C4-2B (cell line): ENCODE data around the gene THAP7.

ENCODE experiments used
- H3K27ac ChIP-seq: fragments of 450-650 bp; 2 replicates; pipeline ENCODE4 v1.5.1; 2017
- CTCF ChIP-seq: fragments of 450-650 bp; conservative IDR thresholded peaks from 2 replicates; pipeline ENCODE4 v1.5.1; 2017; ENCODE audit warnings: mild to moderate bottlenecking
- ZFX ChIP-seq: fragments of 450-650 bp; IDR thresholded peaks from 2 replicates; pipeline ENCODE4 v1.6.1; 2017

Gene THAP7

DNA sequence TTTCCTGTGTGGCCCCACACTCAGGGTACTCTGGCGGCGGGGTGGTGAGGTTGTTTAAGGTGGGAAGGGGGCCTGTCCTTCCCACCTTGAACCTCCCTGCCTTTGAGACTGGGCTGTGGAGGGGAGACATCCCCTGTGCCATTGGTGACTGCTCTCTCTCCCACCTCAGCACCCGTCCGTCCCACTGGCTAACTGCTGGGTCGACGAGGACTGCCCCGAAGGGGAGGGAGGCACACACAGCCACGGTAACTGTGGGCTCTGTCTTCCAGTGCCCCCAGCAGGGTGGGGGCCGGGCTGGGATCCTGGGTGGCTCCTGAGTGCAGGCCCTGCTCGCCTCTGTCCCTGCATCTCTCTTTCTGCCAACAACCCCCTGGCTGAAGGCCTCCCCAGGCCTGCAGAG lies 20.6 kb upstream of the THAP7 start:
- no peak overlapping the region for H3K27ac ChIP-seq
- no peak for TF ChIP-seq ZFX
- no peak for TF ChIP-seq CTCF

DNA sequence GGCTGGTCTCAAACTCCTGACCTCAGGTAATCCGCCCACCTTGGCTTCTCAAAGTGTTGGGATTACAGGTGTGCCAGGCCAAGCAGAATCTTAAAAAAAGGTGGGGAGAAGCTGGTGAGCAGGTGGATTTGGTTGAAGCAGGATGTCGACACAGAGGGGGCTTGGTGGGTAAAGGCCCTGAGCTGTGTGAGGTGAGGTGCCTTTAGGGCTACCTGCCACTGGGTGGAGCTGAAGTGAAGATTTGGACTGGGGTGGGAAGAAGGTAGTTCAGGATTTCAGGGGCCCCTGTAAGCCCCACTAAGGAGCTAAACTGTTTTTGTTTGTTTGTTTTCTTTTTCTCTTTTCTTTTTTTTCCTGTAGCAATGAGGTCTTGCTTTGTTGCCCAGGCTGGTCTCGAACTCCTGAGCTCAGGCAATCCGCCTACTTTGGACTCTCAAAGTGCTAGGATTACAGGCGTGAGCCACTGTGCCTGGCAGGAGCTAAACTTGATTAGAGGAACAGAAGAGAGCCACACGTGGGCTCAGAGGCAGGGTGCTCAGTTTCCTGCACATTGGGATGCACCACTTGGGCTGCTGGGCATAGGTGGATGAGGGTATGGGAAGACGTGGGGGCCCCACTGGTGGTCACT lies 19.0 kb upstream of the THAP7 start:
- TF ChIP-seq CTCF (no peak; the same call in 1 of the 2 replicates), ZFX (no peak)
- no peak overlapping the region for H3K27ac ChIP-seq

- no peak for TF ChIP-seq ZFX
- TF ChIP-seq CTCF, result no peak
Observed at GRCh38 chr22:21018314-21018713, 16.4 kb upstream of the THAP7 start.

DNA sequence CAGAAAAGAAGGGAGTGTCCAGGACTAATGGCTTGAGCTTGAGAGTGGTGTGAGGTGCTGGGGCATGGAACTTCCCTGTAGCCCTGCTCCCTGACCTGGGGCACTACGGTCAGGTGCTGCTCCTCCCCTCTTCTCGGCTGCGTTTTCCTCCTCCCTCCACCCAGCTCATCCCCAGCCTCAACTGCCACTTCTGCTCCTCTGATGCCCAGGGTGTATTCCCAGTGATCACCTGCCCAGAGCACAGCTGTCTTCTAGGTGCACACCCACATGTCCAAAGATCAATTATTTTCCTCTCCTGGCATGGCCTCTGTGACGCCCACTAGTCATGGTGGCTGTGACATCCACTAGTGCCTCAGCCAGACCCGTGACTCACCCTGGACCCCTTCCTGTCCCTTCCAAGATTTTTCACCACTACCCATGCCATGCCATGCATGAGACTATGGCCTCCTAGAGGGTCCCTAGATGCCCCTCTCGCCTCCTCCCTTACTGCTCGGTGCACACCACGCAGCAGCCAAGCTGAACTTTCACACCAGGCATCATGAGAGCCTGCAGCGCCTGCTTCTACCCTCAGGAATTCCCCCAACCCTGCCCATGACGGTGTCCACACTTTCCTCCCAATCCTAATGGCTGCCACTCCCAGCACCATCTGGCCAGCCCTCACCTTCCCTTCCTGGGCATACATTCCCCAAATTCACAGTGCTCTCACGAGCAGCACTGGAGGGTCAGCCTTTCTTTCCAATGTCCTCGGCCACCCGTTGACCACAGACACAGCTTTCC lies 14.9 kb upstream of the THAP7 start:
- H3K27ac ChIP-seq, result no peak overlapping the region
- TF ChIP-seq ZFX (no peak), CTCF (no peak)

More at GRCh38 chr22:21018314-21018713, 16.4 kb upstream of the THAP7 start:
- H3K27ac ChIP-seq, result no peak overlapping the region

DNA sequence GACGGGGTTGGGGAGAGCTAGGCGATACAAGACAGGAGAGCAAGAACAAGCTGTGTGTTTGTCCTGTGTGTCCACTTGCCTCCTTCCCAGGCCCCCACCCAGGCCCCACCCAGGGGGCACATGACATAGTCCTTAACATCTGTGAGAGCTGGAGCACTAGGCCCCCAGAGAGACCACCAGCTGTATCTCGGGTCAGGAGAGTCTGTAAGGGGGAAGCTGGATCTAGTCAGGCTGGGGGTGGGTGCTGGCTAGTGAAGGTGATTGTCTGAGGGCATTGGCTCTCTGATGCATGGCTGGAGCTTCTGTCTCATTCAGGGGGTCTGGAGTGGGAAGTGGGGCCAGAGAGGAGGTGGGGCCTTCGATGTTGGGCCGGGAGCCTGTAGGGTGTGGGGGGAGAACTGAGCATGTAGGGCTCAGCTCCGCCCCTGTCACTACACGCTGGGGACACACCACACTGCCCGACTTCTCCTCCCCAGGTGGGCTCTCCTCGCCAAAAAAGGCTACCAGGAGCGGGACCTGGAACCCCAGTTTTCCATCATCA lies 13.6 kb upstream of the THAP7 start:
- H3K27ac ChIP-seq, result no peak overlapping the region
- TF ChIP-seq CTCF (no peak), ZFX (no peak)

- no peak within 1 kb of the TSS for H3K27ac ChIP-seq
- TF ChIP-seq CTCF (no peak), ZFX (no peak)
Observed at GRCh38 chr22:21014726-21015465, 13.0 kb upstream of the THAP7 start, which contains the start of gene P2RX6. TSS of gene P2RX6 (plus strand) at chr22:21015165. CDS start at chr22:21015175, 10 bp downstream.
